GM12878 (cell line): Measurements from ENCODE around the gene SEC61A1. TPM values are rescaled to one million over a fixed set of nuclear protein-coding genes. Genes with fewer than 3 reads are reported as not detected.

ENCODE experiments used
- ATAC-seq: fragments of 200-7000 bp; cut with Tn5 transposase; 3 replicates; pipeline ENCODE4 v1.9.1; 2020; ENCODE audit warnings: mild to moderate bottlenecking, moderate library complexity
- BruUV-seq: library from RNA; stranded (reverse); fragments of 400-500 nt; replicated peaks from 2 replicates; lab custom pipeline; 2021; lab: Mats Ljungman, UMichigan
- CTCF ChIA-PET: fragments of 300-600 bp; sonication (Branson Sonifier 250); formaldehyde crosslinking; extraction: SDS; loops from one replicate; lab custom pipeline; 2021; ENCODE audit warnings: inconsistent platforms; lab: Yijun Ruan, JAX
- POLR2A ChIA-PET: fragments of 350-600 bp; formaldehyde crosslinking; extraction: SDS; loops from one replicate; lab custom pipeline; 2021; ENCODE audit warnings: inconsistent platforms; lab: Charles Lee
- RAD21 ChIA-PET: fragments of 300-600 bp; sonication (Branson Sonifier 250); formaldehyde crosslinking; loops from one replicate; lab custom pipeline; 2023; ENCODE audit warnings: antibody characterized with exemption; ENCODE audit not compliant: unreplicated experiment; lab: Charles Lee
- SMC1A ChIA-PET: fragments of 300-600 bp; sonication (Branson Sonifier 250); formaldehyde crosslinking; loops from one replicate; lab custom pipeline; 2023; ENCODE audit not compliant: unreplicated experiment, uncharacterized antibody; lab: Charles Lee
- DNase-seq: peaks from one replicate; pipeline ENCODE4 v3.0.0-alpha.2; 2011; ENCODE audit warnings: low read depth, low spot score
- FAIRE-seq: peaks from 3 replicates; lab custom pipeline; 2011; peaks lifted over from hg19 to GRCh38; lab: Jason Lieb, UNC
- H2AFZ ChIP-seq: 2 replicates; pipeline ENCODE4 v1.6.0; 2011; ENCODE audit warnings: low read depth, low read length, control low read depth; ENCODE audit not compliant: control insufficient read depth
- H3K27ac ChIP-seq: 2 replicates; pipeline ENCODE4 v1.5.1; 2011; ENCODE audit warnings: control low read depth; ENCODE audit not compliant: control insufficient read depth, insufficient read depth
- H3K27me3 ChIP-seq, 2 experiments: replicated peaks in 1 of 2; 2 replicates each; pipeline versions ENCODE4 v1.6.0 to v1.6.1; 2011; ENCODE audit warnings: low read length in 1 of 2; ENCODE audit not compliant: control insufficient read depth in 2 of 2, insufficient read depth in 2 of 2
- H3K36me3 ChIP-seq, 2 experiments: 2 replicates each; pipeline ENCODE4 v1.5.1; 2011; ENCODE audit warnings: low read length in 1 of 2; ENCODE audit not compliant: control insufficient read depth in 2 of 2, insufficient read depth in 2 of 2
- H3K4me1 ChIP-seq: 2 replicates; pipeline ENCODE4 v1.6.1; 2011; ENCODE audit warnings: mild to moderate bottlenecking, low read length, moderate library complexity, mixed read lengths; ENCODE audit not compliant: control insufficient read depth, insufficient read depth
- H3K4me2 ChIP-seq: 2 replicates; pipeline ENCODE4 v1.6.0; 2011; ENCODE audit warnings: control low read depth; ENCODE audit not compliant: control insufficient read depth, insufficient read depth
- H3K4me3 ChIP-seq: fragments of 200-600 bp; sonication (generic); 2 replicates; pipeline ENCODE4 v1.5.1; 2016
- H3K79me2 ChIP-seq: 2 replicates; pipeline ENCODE4 v1.6.0; 2011; ENCODE audit warnings: low read length; ENCODE audit not compliant: control insufficient read depth, insufficient read depth
- H3K9ac ChIP-seq: 2 replicates; pipeline ENCODE4 v1.8.0; 2011; ENCODE audit warnings: low read length, control low read depth, mixed read lengths; ENCODE audit not compliant: control insufficient read depth, insufficient read depth
- H3K9me3 ChIP-seq: replicated peaks from 3 replicates; pipeline ENCODE4 v1.5.1; 2011; ENCODE audit warnings: mild to moderate bottlenecking, low read length; ENCODE audit not compliant: control insufficient read depth, insufficient read depth
- H4K20me1 ChIP-seq: 2 replicates; pipeline ENCODE4 v1.6.0; 2011; ENCODE audit not compliant: control insufficient read depth, insufficient read depth
- BCL3 ChIP-seq: IDR thresholded peaks from 2 replicates; pipeline ENCODE4 v1.6.1; 2011; ENCODE audit warnings: borderline replicate concordance, low read depth, mild to moderate bottlenecking, moderate library complexity, low read length; ENCODE audit not compliant: insufficient read depth, poor library complexity, severe bottlenecking
- MTA3 ChIP-seq: IDR thresholded peaks from 2 replicates; pipeline ENCODE4 v1.6.1; 2012; ENCODE audit warnings: low read length, inconsistent platforms, borderline replicate concordance
- NKRF ChIP-seq: fragments of 450-650 bp; conservative IDR thresholded peaks from 2 replicates; pipeline ENCODE4 v1.6.1; 2017; ENCODE audit warnings: mild to moderate bottlenecking, moderate library complexity
- PAX8 ChIP-seq: fragments of 450-650 bp; IDR thresholded peaks from 2 replicates; pipeline ENCODE4 v1.6.1; 2017; ENCODE audit warnings: mild to moderate bottlenecking, moderate library complexity
- WGBS: methylation state at CpG from one replicate; pipeline ENCODE4 v1.1.6; 2016; ENCODE audit warnings: low lambda C conversion rate; ENCODE audit not compliant: insufficient replicate concordance, insufficient coverage; ENCODE audit errors: missing lambda C conversion rate; 5-methylcytosine and 5-hydroxymethylcytosine counted together
- in situ Hi-C: fragments of 300-500 bp; cut with MboI; formaldehyde crosslinking; loops from 9 replicates; pipeline ENCODE4 v1.14.3; 2018; ENCODE audit warnings: mixed read lengths
- intact Hi-C: fragments of 100-400 bp; cut with micrococcal nuclease; formaldehyde crosslinking; loops from one replicate; pipeline ENCODE4 v1.14.2; 2022; ENCODE audit not compliant: unreplicated experiment
- polyA plus RNA-seq, 11 experiments: library from polyadenylated mRNA; depleted of rRNA in 4 of 11; unstranded in 6 of 11; stranded (reverse) in 5 of 11; fragments of >200 nt; fragmentation: Nextera tagmentation in 4 of 11; fragmentation: Illumina TruSeq in 1 of 11; extraction: Ambion mirVana in 4 of 11; extraction: Trizol in 1 of 11; gene quantifications; 1 replicate in 1 of 11; 2 replicates in 10 of 11; pipeline versions ENCODE4 v1.2.1 to v1.2.3, GENCODE V29; 2011 to 2016; ENCODE audit warnings: inconsistent platforms in 2 of 11, missing spikeins in 2 of 11, low read depth in 1 of 11
- total RNA-seq, 4 experiments: library from RNA; depleted of rRNA in 3 of 4; stranded (reverse); fragments of >200 nt in 3 of 4; fragmentation: Illumina TruSeq in 1 of 4; extraction: Trizol in 1 of 4; gene quantifications; 2 replicates each; pipeline versions ENCODE4 v1.2.1 to v1.2.3, GENCODE V29; 2013 to 2021
- TF ChIP-seq, protein P1 (sequence below): fragments of 450-650 bp; IDR thresholded peaks from 2 replicates; pipeline ENCODE4 v1.6.1; 2018; ENCODE audit warnings: mild to moderate bottlenecking, low read depth, moderate library complexity; ENCODE audit not compliant: partially characterized antibody
- TF ChIP-seq, protein P2 (sequence below): fragments of 450-650 bp; IDR thresholded peaks from 2 replicates; pipeline ENCODE4 v1.6.1; 2017; ENCODE audit warnings: mild to moderate bottlenecking

Gene SEC61A1
- total and polyA plus RNA-seq, 10 of the 15 experiments (the other 5 are each of a cell fraction or from before 2014, with no cell fraction given), result 5.2 to 265 (median 142) TPM

- ChIA-PET CTCF (interaction anchor here (1.1 to 9.0 kb wide), 4 partner anchors 25 to 36 kb away, joined by 3 to 115 read pairs (median 5); partner anchors contain the start of gene RUVBL1), SMC1A (interaction anchor here (0.8 to 1.0 kb wide), 3 partner anchors 16 to 35 kb away, joined by 3 read pairs; partner anchors contain the start of gene RUVBL1), POLR2A (no interaction called here), RAD21 (no interaction called here)
- intact Hi-C loops (loop anchor here (5.0 kb wide), 2 partner anchors 329 to 399 kb away; no protein-coding TSS in a partner anchor), in situ Hi-C loops (loop anchor here (10.0 to 25.0 kb wide), 2 partner anchors 397 to 514 kb away; partner anchors contain the start of gene GATA2)
- peaks cover 24 to 28% of the 10 kb centered on the region in 2 experiments for H3K36me3 ChIP-seq
- no peak overlapping the region for H3K4me3 ChIP-seq
- no TSS peak for BruUV-seq
- no peak overlapping the region for H3K4me2 ChIP-seq
- no peaks in the 10 kb centered on the region; the same call in 1 of the 2 replicates for H4K20me1 ChIP-seq
- H3K79me2 ChIP-seq, result no peaks in the 10 kb centered on the region
- FAIRE-seq (no peak), DNase-seq (no peak), ATAC-seq (no peak)
- no peak overlapping the region for H3K27ac ChIP-seq
- no peak for TF ChIP-seq NKRF
- TF ChIP-seq, protein P1, sequence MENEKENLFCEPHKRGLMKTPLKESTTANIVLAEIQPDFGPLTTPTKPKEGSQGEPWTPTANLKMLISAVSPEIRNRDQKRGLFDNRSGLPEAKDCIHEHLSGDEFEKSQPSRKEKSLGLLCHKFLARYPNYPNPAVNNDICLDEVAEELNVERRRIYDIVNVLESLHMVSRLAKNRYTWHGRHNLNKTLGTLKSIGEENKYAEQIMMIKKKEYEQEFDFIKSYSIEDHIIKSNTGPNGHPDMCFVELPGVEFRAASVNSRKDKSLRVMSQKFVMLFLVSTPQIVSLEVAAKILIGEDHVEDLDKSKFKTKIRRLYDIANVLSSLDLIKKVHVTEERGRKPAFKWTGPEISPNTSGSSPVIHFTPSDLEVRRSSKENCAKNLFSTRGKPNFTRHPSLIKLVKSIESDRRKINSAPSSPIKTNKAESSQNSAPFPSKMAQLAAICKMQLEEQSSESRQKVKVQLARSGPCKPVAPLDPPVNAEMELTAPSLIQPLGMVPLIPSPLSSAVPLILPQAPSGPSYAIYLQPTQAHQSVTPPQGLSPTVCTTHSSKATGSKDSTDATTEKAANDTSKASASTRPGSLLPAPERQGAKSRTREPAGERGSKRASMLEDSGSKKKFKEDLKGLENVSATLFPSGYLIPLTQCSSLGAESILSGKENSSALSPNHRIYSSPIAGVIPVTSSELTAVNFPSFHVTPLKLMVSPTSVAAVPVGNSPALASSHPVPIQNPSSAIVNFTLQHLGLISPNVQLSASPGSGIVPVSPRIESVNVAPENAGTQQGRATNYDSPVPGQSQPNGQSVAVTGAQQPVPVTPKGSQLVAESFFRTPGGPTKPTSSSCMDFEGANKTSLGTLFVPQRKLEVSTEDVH, result no peak
- no peak for TF ChIP-seq PAX8
- TF ChIP-seq BCL3, result no peak
- TF ChIP-seq, protein P2, sequence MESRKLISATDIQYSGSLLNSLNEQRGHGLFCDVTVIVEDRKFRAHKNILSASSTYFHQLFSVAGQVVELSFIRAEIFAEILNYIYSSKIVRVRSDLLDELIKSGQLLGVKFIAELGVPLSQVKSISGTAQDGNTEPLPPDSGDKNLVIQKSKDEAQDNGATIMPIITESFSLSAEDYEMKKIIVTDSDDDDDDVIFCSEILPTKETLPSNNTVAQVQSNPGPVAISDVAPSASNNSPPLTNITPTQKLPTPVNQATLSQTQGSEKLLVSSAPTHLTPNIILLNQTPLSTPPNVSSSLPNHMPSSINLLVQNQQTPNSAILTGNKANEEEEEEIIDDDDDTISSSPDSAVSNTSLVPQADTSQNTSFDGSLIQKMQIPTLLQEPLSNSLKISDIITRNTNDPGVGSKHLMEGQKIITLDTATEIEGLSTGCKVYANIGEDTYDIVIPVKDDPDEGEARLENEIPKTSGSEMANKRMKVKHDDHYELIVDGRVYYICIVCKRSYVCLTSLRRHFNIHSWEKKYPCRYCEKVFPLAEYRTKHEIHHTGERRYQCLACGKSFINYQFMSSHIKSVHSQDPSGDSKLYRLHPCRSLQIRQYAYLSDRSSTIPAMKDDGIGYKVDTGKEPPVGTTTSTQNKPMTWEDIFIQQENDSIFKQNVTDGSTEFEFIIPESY, result no peak
- no peak for TF ChIP-seq MTA3
- WGBS, result 94% methylated on average over 6 of the region's 6 CpGs
- H2AFZ ChIP-seq, result no peak overlapping the region
- H3K9me3 ChIP-seq, result no peaks in the 10 kb centered on the region
- no peaks in the 10 kb centered on the region for H3K27me3 ChIP-seq
- no peak overlapping the region for H3K9ac ChIP-seq
- no peaks in the 10 kb centered on the region for H3K4me1 ChIP-seq
Measured at GRCh38 chr3:128098234-128098633, 46.0 kb downstream of the SEC61A1 start.
